ENCODE results near the gene ATXN7L3.
"Not testable (repeated sequence)": the region's sequence is repeated elsewhere in the genome, so short reads cannot be mapped to it uniquely, and the experiment has no call there.

The ATXN7L3 gene

DNA sequence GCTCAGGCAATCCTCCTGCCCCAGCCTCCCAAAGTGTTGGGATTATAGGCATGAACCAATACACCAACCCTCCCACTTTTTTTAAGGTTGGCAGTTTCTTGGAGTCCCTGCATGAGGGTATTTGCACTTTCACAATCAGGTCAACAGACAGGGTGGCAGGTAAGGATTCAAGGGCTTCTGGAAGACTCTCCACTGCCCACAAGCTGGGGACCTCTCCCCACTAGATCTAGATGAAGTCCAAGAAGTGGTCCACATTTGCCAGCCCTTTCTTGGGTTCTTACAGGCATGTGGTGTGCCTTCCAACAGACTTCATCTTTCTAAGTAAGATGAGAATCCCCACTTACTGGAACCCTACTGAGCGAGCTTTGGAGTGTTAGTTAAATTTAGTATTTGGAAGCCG, 25.3 kb downstream of the ATXN7L3 start:
- DNase-seq (ENCODE audit: low read depth): no peak

DNA sequence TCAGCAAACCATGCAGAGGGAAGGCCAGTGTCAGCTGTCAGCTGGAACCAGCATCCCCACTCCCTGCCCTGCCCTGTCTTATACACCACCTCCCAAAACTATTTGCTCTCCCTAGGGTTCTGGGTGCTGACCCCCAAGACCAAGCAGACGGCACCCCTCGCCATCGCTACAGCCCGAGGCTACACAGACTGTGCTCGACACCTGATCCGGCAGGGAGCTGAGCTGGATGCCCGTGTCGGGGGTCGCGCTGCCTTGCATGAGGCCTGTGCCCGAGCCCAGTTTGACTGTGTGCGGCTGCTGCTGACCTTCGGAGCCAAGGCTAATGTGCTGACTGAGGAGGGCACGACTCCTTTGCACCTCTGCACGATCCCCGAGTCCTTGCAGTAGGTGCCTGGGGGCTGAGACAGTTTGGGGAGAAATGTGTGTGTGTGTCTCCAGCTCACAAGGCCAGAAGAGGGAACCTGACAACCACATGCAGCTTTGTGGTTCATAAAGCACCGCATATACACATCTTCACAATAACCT, 27.7 kb downstream of the ATXN7L3 start:
- no peak for DNase-seq (ENCODE audit: low read depth)

DNA sequence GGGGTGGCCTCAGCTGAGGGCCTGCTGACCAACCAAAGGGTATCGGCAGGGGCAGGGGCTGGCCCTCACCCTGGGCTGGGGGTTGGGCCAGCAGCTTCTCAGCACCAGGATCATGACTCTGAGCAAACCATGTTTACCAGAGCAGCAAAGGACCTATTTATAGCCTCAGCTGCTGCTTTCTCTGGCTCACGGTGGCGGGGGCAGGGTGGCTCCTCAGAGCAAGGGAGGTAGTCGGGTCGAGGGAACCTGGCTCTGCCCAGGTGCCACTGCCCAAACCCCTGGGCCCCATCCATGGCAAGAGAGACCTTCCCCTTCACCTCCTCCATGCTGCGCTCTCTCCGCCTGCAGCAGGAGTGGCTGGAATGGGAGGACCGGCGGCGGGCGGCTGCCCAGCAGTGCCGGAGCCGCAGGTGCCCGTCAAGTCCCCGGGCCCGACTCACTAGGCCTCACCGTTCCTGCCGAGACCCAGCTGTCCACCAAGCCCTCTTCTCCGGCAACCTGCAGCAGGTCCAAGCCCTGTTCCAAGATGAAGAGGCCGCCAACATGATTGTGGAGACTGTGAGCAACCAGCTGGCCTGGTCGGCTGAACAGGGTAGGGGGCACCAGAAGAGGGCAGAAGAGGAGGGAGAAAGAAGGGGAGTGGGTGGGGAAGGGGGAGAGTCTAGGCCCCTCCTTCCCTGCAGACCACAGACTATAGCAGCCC, 29.0 kb downstream of the ATXN7L3 start, which contains the start of gene ASB16:
ASB16 (plus strand) TSS at position 206 of the 703 bp plus-strand sequence; CDS start at position 292, 86 bp downstream.
- DNase-seq (ENCODE audit: low read depth): no peak

GRCh38 chr17:44170135-44170498, 29.6 kb downstream of the ATXN7L3 start:
- DNase-seq (ENCODE audit: low read depth): no peak

GRCh38 chr17:44167181-44167861, 32.4 kb downstream of the ATXN7L3 start:
- DNase-seq (ENCODE audit: low read depth): no peak

GRCh38 chr17:44164476-44164875, 35.2 kb downstream of the ATXN7L3 start:
- no peak for DNase-seq (ENCODE audit: low read depth)

- DNase-seq (ENCODE audit: low read depth): no peak
Observed at GRCh38 chr17:44159519-44160210, 40.0 kb downstream of the ATXN7L3 start.

DNA sequence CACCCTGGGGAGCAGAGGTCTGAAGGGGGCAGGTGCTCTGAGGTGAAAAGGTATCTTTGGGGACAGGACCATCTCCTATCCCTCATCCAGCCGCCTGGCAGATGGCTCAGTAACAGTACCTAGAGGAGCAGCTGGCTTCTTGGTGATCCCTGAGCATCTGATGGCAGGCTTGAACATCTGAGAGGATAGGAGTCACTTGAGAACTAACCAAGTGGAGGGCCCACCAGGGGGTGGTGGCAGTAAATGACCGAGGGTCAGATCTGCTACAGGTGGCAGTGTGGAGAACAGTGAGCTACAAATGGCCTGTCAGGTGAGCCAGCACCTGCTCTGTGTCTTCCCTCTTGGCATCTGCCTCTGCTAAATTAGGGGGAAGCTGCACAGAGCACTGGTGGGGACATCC, 44.2 kb downstream of the ATXN7L3 start:
- no peak for DNase-seq (ENCODE audit: low read depth)

- no peak for DNase-seq (ENCODE audit: low read depth)
Observed at GRCh38 chr17:44152875-44153274, 46.8 kb downstream of the ATXN7L3 start.

GRCh38 chr17:44149750-44150329, 49.8 kb downstream of the ATXN7L3 start:
- DNase-seq (ENCODE audit: low read depth): no peak

DNA sequence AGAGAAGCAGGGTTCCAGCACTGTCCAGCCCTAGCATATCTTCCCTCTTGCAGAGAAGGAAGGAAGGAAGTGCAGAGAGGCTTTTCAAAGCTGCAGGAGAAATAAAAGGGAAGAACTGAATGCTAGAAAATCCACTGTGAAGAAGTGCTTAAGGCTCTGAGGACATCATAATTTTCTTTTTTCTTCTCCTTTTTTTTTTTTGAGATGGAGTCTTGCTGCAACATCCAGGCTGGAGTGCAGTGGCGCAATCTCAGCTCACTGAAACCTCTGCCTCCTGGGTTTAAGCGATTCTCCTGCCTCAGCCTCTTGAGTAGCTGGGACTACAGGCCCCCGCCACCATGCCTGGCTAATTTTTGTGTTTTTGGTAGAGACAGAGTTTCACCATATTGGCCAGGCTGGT, 50.6 kb downstream of the ATXN7L3 start:
- not testable (repeated sequence) for DNase-seq (ENCODE audit: low read depth)

DNA sequence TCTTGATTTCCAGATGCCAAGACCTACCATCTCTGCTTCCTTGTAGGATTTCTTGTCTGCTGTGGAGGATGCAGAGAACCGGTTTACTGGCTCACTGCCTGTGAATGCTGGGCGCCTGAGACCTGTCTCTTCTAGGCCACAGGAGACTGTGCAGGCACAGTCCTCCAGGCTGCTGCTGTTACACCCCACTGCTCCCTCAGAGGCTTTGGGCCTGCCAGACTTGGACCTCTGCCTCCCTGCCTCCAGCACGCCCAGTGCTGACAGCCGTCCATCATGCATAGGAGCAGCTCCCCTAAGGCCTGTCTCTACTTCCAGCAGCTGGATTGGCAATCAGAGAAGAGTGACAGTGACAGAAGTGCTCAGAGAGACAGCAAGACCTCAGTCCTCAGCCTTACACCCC, 51.9 kb downstream of the ATXN7L3 start:
- no peak for DNase-seq (ENCODE audit: low read depth)

DNA sequence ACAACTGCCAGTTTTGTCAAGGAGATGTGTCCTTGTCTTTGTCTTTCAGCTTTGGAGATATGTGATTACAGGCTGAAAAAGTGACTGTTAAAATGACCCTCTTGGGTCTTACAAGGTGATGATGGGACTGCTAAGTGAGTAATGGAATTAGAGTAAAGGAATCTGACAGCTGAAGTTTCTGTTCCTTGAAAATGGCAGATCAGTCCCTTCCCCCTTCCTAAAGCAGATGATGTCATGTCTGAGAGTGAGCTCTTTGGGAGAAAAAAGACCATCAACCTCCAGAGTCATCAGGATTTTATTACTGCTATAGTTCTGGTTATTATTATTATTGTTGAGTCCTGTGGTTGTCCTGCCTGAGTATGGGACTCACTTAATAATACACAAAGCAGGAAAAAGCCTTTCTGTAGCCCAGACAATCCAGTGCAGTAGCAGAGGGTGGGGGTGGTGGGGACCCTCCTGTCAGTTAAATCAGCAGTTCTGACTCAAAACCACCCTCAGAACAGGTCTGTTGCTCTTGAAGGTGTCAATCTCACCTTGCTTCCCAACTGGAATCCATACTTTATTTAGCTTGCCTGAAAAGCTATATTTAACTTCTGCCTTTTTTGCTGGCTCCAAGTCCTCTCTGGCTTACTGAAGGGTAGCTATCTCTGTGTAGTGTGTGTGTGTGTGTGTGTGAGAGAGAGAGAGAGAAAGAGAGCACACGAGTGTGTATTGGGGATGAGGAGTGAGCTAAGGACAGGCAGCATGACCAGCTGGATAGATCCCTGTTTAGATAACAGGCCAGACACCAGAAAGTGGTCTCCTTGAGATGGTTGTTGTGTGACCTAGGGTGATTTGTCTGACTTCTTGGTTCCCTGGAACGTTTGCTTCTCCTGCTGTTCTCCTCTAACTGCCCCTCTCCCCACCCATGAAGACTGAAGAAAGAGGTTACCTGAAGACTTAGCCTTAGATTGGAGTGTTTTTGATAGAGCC, 53.0 kb downstream of the ATXN7L3 start:
- no peak for DNase-seq (ENCODE audit: low read depth)

GRCh38 chr17:44144966-44145739, 54.5 kb downstream of the ATXN7L3 start:
- DNase-seq (ENCODE audit: low read depth): no peak

DNA sequence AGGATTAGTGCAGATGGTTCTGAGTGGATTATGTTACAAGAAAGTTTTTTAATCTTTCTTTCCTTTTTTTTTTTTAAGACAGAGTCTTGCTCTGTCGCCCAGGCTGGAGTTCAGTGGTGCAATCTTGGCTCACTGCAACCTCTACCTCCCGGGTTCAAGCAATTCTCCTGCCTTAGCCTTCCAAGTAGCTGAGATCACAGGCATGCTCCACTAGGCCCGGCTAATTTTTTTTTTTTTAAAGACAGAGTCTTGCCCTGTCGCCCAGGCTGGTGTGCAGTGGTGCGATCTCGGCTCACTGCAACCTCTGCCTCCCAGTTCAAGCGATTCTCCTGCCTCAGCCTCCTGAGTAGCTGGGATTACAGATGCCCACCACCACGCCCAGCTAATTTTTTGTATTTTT, 55.8 kb downstream of the ATXN7L3 start:
- DNase-seq (ENCODE audit: low read depth): not testable (repeated sequence)

Measured in HS-5 (cell line).